GM12872 (cell line): ENCODE results near the gene CCNO.

Experiments used
- TF ChIP-seq, protein P1 (sequence below): IDR thresholded peaks from 3 replicates; pipeline ENCODE4 v1.5.1; 2011; ENCODE audit warnings: low read depth, mild to moderate bottlenecking, low read length, moderate library complexity; ENCODE audit not compliant: insufficient read depth

CCNO gene

DNA sequence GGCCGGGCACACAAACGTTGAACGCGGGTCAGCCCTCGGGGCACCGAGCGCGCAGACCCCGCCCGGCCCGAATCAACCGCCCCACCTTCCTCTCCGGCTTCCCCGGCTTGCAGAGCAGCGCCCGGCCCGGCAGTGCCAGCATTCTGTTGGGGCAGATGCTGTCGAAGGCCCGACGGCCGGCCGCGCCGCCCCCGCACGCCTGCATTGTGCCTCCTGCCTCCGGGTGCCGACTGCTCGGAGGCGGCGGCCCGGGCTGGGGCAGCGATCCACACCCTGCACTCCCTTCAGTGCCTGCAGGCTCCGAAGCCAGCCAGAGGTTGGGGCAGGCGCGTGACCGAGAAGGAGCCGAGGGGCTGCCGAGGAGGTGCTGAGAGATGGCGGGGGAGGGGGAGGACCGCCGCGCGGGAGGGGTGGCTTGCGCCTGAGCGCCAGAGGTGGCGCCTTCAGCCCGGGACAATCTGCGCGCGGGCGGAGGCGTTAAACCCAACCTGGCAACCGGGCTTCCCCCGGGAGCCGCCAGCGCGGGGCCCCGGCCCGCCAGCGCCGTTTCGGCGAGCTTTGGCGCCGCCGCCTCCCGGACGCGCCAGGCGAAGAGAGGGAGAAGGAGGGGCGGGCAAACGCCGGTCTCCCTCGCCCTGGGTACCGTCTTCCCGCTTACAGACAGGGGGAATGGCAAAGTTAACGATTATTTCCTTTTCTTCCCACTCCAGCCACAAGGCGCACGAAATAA is 6.3 kb downstream of the CCNO start, which contains the start of gene MCIDAS:
Gene MCIDAS (minus strand): TSS at position 382 of the 730 bp plus-strand sequence. CDS start 177 bp downstream, at position 205.
- TF ChIP-seq, protein P1, sequence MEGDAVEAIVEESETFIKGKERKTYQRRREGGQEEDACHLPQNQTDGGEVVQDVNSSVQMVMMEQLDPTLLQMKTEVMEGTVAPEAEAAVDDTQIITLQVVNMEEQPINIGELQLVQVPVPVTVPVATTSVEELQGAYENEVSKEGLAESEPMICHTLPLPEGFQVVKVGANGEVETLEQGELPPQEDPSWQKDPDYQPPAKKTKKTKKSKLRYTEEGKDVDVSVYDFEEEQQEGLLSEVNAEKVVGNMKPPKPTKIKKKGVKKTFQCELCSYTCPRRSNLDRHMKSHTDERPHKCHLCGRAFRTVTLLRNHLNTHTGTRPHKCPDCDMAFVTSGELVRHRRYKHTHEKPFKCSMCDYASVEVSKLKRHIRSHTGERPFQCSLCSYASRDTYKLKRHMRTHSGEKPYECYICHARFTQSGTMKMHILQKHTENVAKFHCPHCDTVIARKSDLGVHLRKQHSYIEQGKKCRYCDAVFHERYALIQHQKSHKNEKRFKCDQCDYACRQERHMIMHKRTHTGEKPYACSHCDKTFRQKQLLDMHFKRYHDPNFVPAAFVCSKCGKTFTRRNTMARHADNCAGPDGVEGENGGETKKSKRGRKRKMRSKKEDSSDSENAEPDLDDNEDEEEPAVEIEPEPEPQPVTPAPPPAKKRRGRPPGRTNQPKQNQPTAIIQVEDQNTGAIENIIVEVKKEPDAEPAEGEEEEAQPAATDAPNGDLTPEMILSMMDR: 0 out of 3 replicates have a peak, but pooled peaks have one; percentile 12

DNA sequence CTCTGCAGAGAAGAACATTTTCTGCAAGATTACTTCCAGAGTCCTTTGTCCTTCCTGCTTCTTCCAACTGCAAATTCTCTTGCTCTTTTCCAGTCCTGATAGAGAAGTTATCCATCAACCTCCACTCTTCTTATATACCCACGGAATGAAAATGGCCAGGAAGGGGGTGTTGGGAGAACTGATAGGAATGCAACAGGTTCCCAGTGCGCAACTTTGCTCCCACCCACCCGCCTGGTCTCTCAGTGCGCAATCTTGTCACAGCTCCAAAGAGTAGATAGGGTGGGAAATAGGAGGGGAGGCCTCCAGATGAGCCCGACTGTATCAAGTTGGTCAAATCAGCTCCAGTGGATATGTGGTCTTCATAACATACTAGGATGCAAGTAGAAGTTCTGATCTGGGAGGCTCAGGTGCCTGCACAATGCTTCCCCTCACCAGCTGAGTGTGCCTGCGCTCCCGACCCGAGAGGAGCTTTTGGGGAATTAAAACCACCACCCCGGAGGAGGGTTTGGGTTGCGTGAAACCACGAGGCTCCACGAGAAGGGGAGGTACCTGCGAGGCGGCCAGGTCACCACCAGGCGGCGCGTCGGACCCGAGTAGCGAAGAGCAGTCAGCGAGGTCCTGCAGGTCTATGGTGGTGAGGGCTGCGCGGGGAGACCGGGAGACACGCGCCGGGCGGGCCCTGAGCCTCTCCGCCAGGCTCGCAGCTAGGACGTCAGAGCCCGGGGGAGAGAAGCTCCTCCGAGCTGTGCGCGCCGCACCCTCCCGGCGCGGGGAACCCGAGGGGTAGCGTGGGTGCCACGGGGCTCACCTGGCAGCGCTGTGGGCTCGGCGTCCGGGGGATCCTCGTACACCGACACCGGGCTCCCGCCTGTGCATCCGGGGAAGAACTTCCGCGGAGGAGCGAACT is 7.1 kb downstream of the CCNO start:
- TF ChIP-seq, protein P1: peak; percentile 84

DNA sequence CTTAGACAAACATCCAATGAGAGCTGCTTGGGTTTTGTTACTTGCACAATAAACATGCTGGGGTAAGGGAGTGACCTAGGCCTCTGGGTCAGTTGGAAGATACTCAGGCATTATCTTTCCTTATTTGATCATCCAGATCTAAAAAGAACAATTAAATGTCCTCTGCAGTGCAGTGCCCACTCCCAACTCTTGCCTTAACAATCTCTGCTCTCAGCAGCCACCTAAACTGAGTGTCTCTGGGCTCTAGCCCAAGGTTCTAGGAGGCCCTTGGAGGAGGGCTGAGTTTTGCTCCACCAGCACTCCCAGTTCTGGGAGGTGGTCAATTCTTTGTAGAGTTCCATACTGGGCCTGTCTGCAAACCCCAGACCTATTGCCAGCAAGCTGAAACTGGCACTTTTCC is 8.1 kb downstream of the CCNO start:
- TF ChIP-seq, protein P1: no peak

- TF ChIP-seq, protein P1: no peak
Measured at GRCh38 chr5:55223812-55224240, 9.6 kb downstream of the CCNO start.

- TF ChIP-seq, protein P1: no peak
Measured at GRCh38 chr5:55222985-55223811, 10.2 kb downstream of the CCNO start.

DNA sequence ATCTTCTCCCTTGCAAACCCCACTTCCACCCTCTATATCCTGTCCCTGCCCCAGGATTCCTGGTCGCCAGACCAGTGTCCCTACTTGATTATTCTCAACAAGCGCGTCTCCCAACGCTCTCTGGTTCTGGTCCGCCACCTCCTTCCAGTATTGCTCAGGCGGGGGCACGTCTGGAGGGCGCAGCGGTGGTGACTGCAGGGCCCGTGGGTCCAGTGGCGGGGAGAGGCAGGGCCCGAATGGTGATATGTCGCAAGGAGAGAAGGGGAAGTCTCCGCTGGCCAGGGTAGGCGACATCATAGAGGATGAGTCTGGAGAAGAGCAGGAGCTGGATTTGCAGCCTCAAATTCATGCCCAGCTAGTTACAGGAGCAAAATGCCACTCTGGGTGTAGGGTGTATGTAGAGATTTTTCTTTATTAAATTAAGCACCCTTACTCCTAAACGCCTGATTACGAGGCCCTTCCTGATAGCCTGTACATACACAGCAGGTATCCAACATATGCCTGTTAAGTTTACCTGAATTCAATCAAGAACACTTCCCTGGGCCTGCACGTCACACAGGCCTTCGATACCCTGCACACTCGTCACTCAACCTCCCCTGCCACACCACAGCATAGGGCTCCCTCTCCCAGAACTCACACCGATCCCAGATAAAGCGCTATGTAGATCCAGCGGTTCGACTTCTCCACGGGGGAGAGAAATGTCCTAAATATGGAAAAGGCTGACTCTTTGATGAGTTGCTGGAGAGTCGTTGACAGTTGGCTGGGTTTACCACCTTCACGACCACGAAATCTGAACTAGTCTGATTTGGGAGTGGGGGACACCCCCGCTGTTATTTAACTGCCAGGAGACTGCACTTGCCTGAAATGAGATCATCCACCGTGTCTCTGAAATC is 11.1 kb downstream of the CCNO start:
- TF ChIP-seq, protein P1: no peak
